K562 (cell line): Measurements from ENCODE around the gene ARRB2. TPM values are rescaled to one million over a fixed set of nuclear protein-coding genes. Genes with fewer than 3 reads are reported as not detected.

Experiments
- ATAC-seq: fragments of 200-7000 bp; cut with Tn5 transposase; 3 replicates; pipeline ENCODE4 v1.9.1; 2020; ENCODE audit warnings: moderate library complexity
- BruUV-seq: library from RNA; stranded (reverse); fragments of 400-500 nt; replicated peaks from 2 replicates; lab custom pipeline; 2021; lab: Mats Ljungman, UMichigan
- CTCF ChIA-PET: fragments of 300-600 bp; formaldehyde crosslinking; extraction: SDS; loops from one replicate; lab custom pipeline; 2021; ENCODE audit warnings: low intra/inter-chr PET ratio; lab: Yijun Ruan, JAX
- POLR2A ChIA-PET: fragments of 300-600, 350-650 bp; sonication (Branson Sonifier 250); formaldehyde crosslinking; extraction: SDS; loops from one replicate; lab custom pipeline; 2021; ENCODE audit warnings: antibody characterized with exemption, inconsistent platforms; lab: Yijun Ruan, JAX
- DNase-seq, 4 experiments: peaks; one replicate each; pipeline versions ENCODE4 v3.0.0 to v3.0.0-alpha.2; 2011 to 2018; ENCODE audit warnings: low spot score in 3 of 4, mixed read lengths in 3 of 4; ENCODE audit errors: extremely low read depth in 1 of 4
- FAIRE-seq: peaks from 2 replicates; lab custom pipeline; 2011; peaks lifted over from hg19 to GRCh38; lab: Jason Lieb, UNC
- H2AFZ ChIP-seq: 2 replicates; pipeline ENCODE4 v1.6.0; 2011; ENCODE audit warnings: low read depth, low read length, control low read depth, inconsistent platforms
- H3K27ac ChIP-seq: fragments of 200-600 bp; 3 replicates; pipeline ENCODE4 v1.8.0; 2011; ENCODE audit warnings: low read depth, mild to moderate bottlenecking, control low read depth, inconsistent platforms, low read length, moderate library complexity, mixed read lengths; ENCODE audit errors: extremely low read depth
- H3K27me3 ChIP-seq, 2 experiments: fragments of 300-600 bp in 1 of 2; 2 replicates in 1 of 2; 3 replicates in 1 of 2; pipeline versions ENCODE4 v1.6.0 to v1.8.0; 2011; ENCODE audit warnings: inconsistent platforms in 2 of 2, low read length in 2 of 2, mild to moderate bottlenecking in 1 of 2, mixed read lengths in 1 of 2, moderate library complexity in 1 of 2; ENCODE audit not compliant: control insufficient read depth in 2 of 2, insufficient read depth in 2 of 2
- H3K36me3 ChIP-seq: fragments of 300-600 bp; 3 replicates; pipeline ENCODE4 v1.8.0; 2011; ENCODE audit warnings: mild to moderate bottlenecking, low read length, inconsistent platforms; ENCODE audit not compliant: control insufficient read depth, insufficient read depth
- H3K4me1 ChIP-seq, 2 experiments: fragments of 200-600 bp in 1 of 2; replicated peaks in 1 of 2; 2 replicates in 1 of 2; 3 replicates in 1 of 2; pipeline versions ENCODE4 v1.5.1 to v1.8.0; 2011; ENCODE audit warnings: inconsistent platforms in 2 of 2, low read length in 2 of 2, mild to moderate bottlenecking in 1 of 2, mixed read lengths in 1 of 2, moderate library complexity in 1 of 2; ENCODE audit not compliant: control insufficient read depth in 2 of 2, insufficient read depth in 2 of 2
- H3K4me2 ChIP-seq: 2 replicates; pipeline ENCODE4 v1.6.1; 2011; ENCODE audit warnings: low read length, control low read depth, inconsistent platforms, mixed read lengths; ENCODE audit not compliant: insufficient read depth
- H3K4me3 ChIP-seq: fragments of 200-600 bp; sonication (generic), shearing (Covaris generic); 2 replicates; pipeline ENCODE4 v1.5.1; 2016; ENCODE audit warnings: control low read depth, inconsistent platforms
- H3K79me2 ChIP-seq: fragments of 200-600 bp; 3 replicates; pipeline ENCODE4 v1.8.0; 2011; ENCODE audit warnings: low read length, inconsistent platforms; ENCODE audit not compliant: control insufficient read depth, insufficient read depth
- H3K9ac ChIP-seq, 2 experiments: 2 replicates each; pipeline versions ENCODE4 v1.6.0 to v1.6.1; 2011; ENCODE audit warnings: low read depth in 2 of 2, low read length in 2 of 2, control low read depth in 1 of 2, inconsistent platforms in 1 of 2, mild to moderate bottlenecking in 1 of 2, mixed read lengths in 1 of 2; ENCODE audit not compliant: insufficient read depth in 1 of 2
- H3K9me1 ChIP-seq: one replicate; pipeline ENCODE4 v1.6.0; 2011; ENCODE audit warnings: inconsistent platforms, mild to moderate bottlenecking, low read length, moderate library complexity; ENCODE audit not compliant: control insufficient read depth, insufficient read depth
- H3K9me3 ChIP-seq: replicated peaks from 2 replicates; pipeline ENCODE4 v1.5.1; 2011; ENCODE audit warnings: low read depth, low read length, inconsistent platforms; ENCODE audit not compliant: control insufficient read depth, insufficient read depth
- H4K20me1 ChIP-seq: replicated peaks from 2 replicates; pipeline ENCODE4 v1.6.1; 2011; ENCODE audit warnings: low read length, inconsistent platforms, mixed read lengths; ENCODE audit not compliant: control insufficient read depth, insufficient read depth
- CC2D1A ChIP-seq: fragments of 450-650 bp; IDR thresholded peaks from 2 replicates; pipeline ENCODE4 v1.6.1; 2017; ENCODE audit warnings: mild to moderate bottlenecking
- DACH1 ChIP-seq: fragments of 450-650 bp; IDR thresholded peaks from 2 replicates; pipeline ENCODE4 v1.6.1; 2018; ENCODE audit not compliant: partially characterized antibody
- DMBX1 ChIP-seq: fragments of 250-450 bp; sonication (Bioruptor Pico); IDR thresholded peaks from 2 replicates; pipeline ENCODE4 v1.8.0; 2022; ENCODE audit warnings: inconsistent platforms, mild to moderate bottlenecking, moderate library complexity, borderline replicate concordance
- ESRRA ChIP-seq: fragments of 450-650 bp; IDR thresholded peaks from 2 replicates; pipeline ENCODE4 v1.6.1; 2014; ENCODE audit warnings: low read depth, mild to moderate bottlenecking, moderate library complexity, borderline replicate concordance
- GTF2A2 ChIP-seq: IDR thresholded peaks from 2 replicates; pipeline ENCODE4 v1.6.1; 2016; ENCODE audit warnings: mild to moderate bottlenecking, missing genetic modification characterization, missing compliant biosample characterization
- HMG20B ChIP-seq: fragments of 250-450 bp; sonication (Bioruptor Pico); IDR thresholded peaks from 2 replicates; pipeline ENCODE4 v1.5.0; 2021; ENCODE audit warnings: mild to moderate bottlenecking
- NCOA2 ChIP-seq, 2 experiments: fragments of 450-650 bp; IDR thresholded peaks; 2 replicates each; pipeline ENCODE4 v1.6.1; 2018; ENCODE audit warnings: mild to moderate bottlenecking in 2 of 2, moderate library complexity in 1 of 2; ENCODE audit not compliant: partially characterized antibody in 2 of 2
- NFE2 ChIP-seq: IDR thresholded peaks from 2 replicates; pipeline ENCODE4 v1.6.1; 2014; ENCODE audit warnings: antibody characterized with exemption, low read depth
- PCBP1 ChIP-seq: fragments of 200-400 bp; formaldehyde crosslinking; IDR thresholded peaks from 2 replicates; pipeline ENCODE4 v1.6.1; 2018; ENCODE audit warnings: mild to moderate bottlenecking, low read depth, low read length; ENCODE audit not compliant: poor library complexity, severe bottlenecking
- RHOXF2B ChIP-seq: fragments of 250-450 bp; sonication (Bioruptor Pico); conservative IDR thresholded peaks from 2 replicates; pipeline ENCODE4 v1.5.1; 2021
- SMC3 ChIP-seq: conservative IDR thresholded peaks from 2 replicates; pipeline ENCODE4 v1.6.1; 2011; ENCODE audit warnings: low read depth, low read length, improper control_type of control experiment; ENCODE audit not compliant: insufficient read depth
- TSC22D4 ChIP-seq: fragments of 450-650 bp; IDR thresholded peaks from 2 replicates; pipeline ENCODE4 v1.6.1; 2016; ENCODE audit warnings: missing genetic modification characterization, missing biosample characterization, control low read depth
- XRCC5 ChIP-seq: fragments of 200-400 bp; formaldehyde crosslinking; IDR thresholded peaks from 2 replicates; pipeline ENCODE4 v1.6.1; 2017; ENCODE audit warnings: low read depth, mild to moderate bottlenecking, low read length
- ZNF311 ChIP-seq: fragments of 250-450 bp; sonication (Bioruptor Pico); IDR thresholded peaks from 2 replicates; pipeline ENCODE4 v1.4.0; 2020; ENCODE audit warnings: mild to moderate bottlenecking, moderate library complexity
- WGBS: fragments of 100-300 bp; shearing (Covaris generic); methylation state at CpG from one replicate; pipeline ENCODE4 v1.1.6; 2016; ENCODE audit warnings: low coverage, mixed read lengths; ENCODE audit not compliant: insufficient coverage; ENCODE audit errors: missing lambda C conversion rate; 5-methylcytosine and 5-hydroxymethylcytosine counted together
- in situ Hi-C: fragments of 300-500 bp; cut with MboI; formaldehyde crosslinking; loops from 4 replicates; pipeline ENCODE4 v1.15.0; 2018; ENCODE audit warnings: inconsistent platforms, mixed read lengths
- intact Hi-C: fragments of 100-400 bp; cut with micrococcal nuclease; formaldehyde crosslinking; loops from 2 replicates; pipeline ENCODE4 v1.14.2; 2022
- polyA plus RNA-seq, 8 experiments: library from polyadenylated mRNA; depleted of rRNA in 4 of 8; stranded (reverse) in 5 of 8; unstranded in 3 of 8; fragments of >200 nt; fragmentation: Nextera tagmentation in 2 of 8; fragmentation: Illumina TruSeq in 1 of 8; extraction: Ambion mirVana in 2 of 8; extraction: Trizol in 1 of 8; gene quantifications; 2 replicates each; pipeline versions ENCODE4 v1.2.1 to v1.2.3, GENCODE V29; 2011 to 2014; ENCODE audit warnings: inconsistent platforms in 1 of 8, missing spikeins in 1 of 8
- total RNA-seq, 7 experiments: library from RNA; depleted of rRNA in 6 of 7; stranded (reverse); fragments of >200 nt in 6 of 7; fragmentation: Illumina TruSeq in 2 of 7; extraction: Trizol in 2 of 7; gene quantifications; 2 replicates each; pipeline versions ENCODE4 v1.2.1 to v1.2.3, GENCODE V29; 2011 to 2021; ENCODE audit warnings: low replicate concordance in 1 of 7
- TF ChIP-seq, protein P1 (sequence below): sonication (generic); formaldehyde crosslinking; IDR thresholded peaks from 2 replicates; pipeline ENCODE4 v1.8.1; 2022; ENCODE audit warnings: missing genetic modification reagents

Gene ARRB2
- total and polyA plus RNA-seq, 9 of the 15 experiments (the other 6 are each of a cell fraction or from before 2014, with no cell fraction given) = 0.79 to 15.3 (median 8.8) TPM

DNA sequence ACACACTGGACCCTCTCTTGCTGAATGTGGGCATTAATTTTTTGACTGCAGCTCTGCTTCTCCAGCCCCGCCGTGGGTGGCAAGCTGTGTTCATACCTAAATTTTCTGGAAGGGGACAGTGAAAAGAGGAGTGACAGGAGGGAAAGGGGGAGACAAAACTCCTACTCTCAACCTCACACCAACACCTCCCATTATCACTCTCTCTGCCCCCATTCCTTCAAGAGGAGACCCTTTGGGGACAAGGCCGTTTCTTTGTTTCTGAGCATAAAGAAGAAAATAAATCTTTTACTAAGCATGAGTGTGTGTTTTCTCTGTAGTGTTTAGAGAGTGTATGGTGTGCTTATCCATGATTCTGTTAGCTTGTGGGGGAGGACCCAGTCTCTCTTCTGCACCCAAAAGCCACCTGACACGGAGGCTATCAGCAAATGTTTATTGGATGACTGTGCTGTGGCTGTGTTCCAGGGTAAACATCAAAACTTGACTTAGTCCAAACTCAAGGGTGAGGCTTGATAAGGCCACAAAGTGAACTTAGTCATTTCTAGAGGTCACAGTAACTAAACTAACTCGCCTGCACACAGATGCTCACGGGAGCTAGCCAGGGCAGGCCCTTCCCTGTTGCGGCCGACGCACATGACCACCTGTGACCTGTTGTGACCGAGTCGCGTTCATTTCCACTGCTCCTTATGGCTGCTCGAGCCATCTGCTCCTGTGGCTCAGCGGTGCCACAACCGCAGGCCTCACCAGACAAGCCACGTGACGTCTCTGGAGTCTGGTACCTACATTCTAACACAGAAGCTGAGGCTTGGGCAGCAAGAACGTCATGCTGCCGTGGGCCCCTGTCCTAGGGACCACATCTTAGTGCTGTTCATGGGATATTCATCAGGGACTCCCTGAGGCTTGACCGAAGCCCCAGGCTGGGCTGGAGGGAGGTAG is 11.0 kb downstream of the ARRB2 start:
- Histone ChIP-seq H4K20me1 (0 out of 2 replicates have a peak, but pooled peaks cover 3% of the 10 kb centered on the region), H3K4me3 (no peak overlapping the region), H3K4me1 (peaks cover 11 to 13% of the 10 kb centered on the region in 2 experiments), H2AFZ (no peak overlapping the region; the same call in 1 of the 2 replicates), H3K9me1 (no peaks in the 10 kb centered on the region), H3K4me2 (peak overlapping the region; percentile 37; the same call in 1 of the 2 replicates), H3K9ac (no peak overlapping the region), H3K27ac (peak overlapping the region; percentile 16; the same call in 1 of the 3 replicates), H3K9me3 (no peaks in the 10 kb centered on the region), H3K79me2 (no peaks in the 10 kb centered on the region), H3K36me3 (no peaks in the 10 kb centered on the region), H3K27me3 (no peaks in the 10 kb centered on the region)
- CTCF ChIA-PET = no interaction called here
- in situ Hi-C loops = no loop called here
- intact Hi-C loops = no loop called here
- no TSS peak for BruUV-seq
- FAIRE-seq (peak; percentile 97), ATAC-seq (peak; percentile 91), DNase-seq (peak; percentile 69 to 84 (median 73))
- POLR2A ChIA-PET = interaction anchor here (0.6 to 0.8 kb wide), 3 partner anchors 15 to 169 kb away, joined by 3 to 4 read pairs (median 3); no protein-coding TSS in a partner anchor
- WGBS = 3% methylated on average over 20 of the region's 20 CpGs
- TF ChIP-seq SMC3 (no peak), TSC22D4 (tag) (no peak), ESRRA (peak; percentile 96), NFE2 (peak; percentile 62; the same call in 1 of the 2 replicates), GTF2A2 (tag) (no peak), CC2D1A (no peak), PCBP1 (no peak), NCOA2 (IDR thresholded peaks at IDR 0.05; ENCODE audit: partially characterized antibody in 2 of 2) (no peak), RHOXF2B (CRISPR knock-in tag) (no peak), DACH1 (no peak), DMBX1 (peak; percentile 46; the same call in 1 of the 2 replicates), ZNF311 (CRISPR knock-in tag) (no peak), HMG20B (CRISPR knock-in tag) (no peak), XRCC5 (no peak)
- TF ChIP-seq, protein P1, sequence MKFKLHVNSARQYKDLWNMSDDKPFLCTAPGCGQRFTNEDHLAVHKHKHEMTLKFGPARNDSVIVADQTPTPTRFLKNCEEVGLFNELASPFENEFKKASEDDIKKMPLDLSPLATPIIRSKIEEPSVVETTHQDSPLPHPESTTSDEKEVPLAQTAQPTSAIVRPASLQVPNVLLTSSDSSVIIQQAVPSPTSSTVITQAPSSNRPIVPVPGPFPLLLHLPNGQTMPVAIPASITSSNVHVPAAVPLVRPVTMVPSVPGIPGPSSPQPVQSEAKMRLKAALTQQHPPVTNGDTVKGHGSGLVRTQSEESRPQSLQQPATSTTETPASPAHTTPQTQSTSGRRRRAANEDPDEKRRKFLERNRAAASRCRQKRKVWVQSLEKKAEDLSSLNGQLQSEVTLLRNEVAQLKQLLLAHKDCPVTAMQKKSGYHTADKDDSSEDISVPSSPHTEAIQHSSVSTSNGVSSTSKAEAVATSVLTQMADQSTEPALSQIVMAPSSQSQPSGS (CRISPR knock-in tag) = no peak
